PC-3 (cell line): ENCODE results near the gene NLRP3. TPM values are rescaled to one million over a fixed set of nuclear protein-coding genes. Genes with fewer than 3 reads are reported as not detected.

ENCODE experiments used
- ATAC-seq: fragments of 200-7000 bp; cut with Tn5 transposase; 2 replicates; pipeline ENCODE4 v1.9.1; 2020; ENCODE audit warnings: mild to moderate bottlenecking, moderate library complexity
- BruUV-seq: library from RNA; stranded (reverse); fragments of 400-500 nt; replicated peaks from 2 replicates; lab custom pipeline; 2021; lab: Mats Ljungman, UMichigan
- CTCF ChIA-PET: fragments of 300-600 bp; sonication (Branson Sonifier 250); formaldehyde crosslinking; loops from one replicate; lab custom pipeline; 2022; ENCODE audit warnings: antibody characterized with exemption; lab: Charles Lee
- POLR2A ChIA-PET: fragments of 300-600 bp; sonication (Branson Sonifier 250); formaldehyde crosslinking; loops from one replicate; lab custom pipeline; 2022; ENCODE audit warnings: antibody characterized with exemption; ENCODE audit not compliant: unreplicated experiment; lab: Charles Lee
- DNase-seq: peaks from one replicate; pipeline ENCODE4 v3.0.0-alpha.2; 2015
- H2AFZ ChIP-seq: fragments of 300-600 bp; sonication (generic); 2 replicates; pipeline ENCODE4 v1.6.0; 2016; ENCODE audit warnings: antibody characterized with exemption, low read length
- H3F3A ChIP-seq: fragments of 300-600 bp; sonication (generic); one replicate; pipeline ENCODE4 v1.6.0; 2017; ENCODE audit warnings: antibody characterized with exemption, low read length, control low read depth, mild to moderate bottlenecking; ENCODE audit not compliant: unreplicated experiment
- H3K27ac ChIP-seq: fragments of 300-600 bp; sonication (generic); 2 replicates; pipeline ENCODE4 v1.5.1; 2016; ENCODE audit warnings: mild to moderate bottlenecking, low read length
- H3K27me3 ChIP-seq: fragments of 300-600 bp; sonication (generic); 2 replicates; pipeline ENCODE4 v1.6.1; 2016; ENCODE audit warnings: low read length, mixed read lengths
- H3K36me3 ChIP-seq: fragments of 300-600 bp; sonication (generic); 2 replicates; pipeline ENCODE4 v1.6.1; 2016; ENCODE audit warnings: low read depth, mixed run types, low read length, mixed read lengths
- H3K4me1 ChIP-seq: fragments of 300-600 bp; sonication (generic); 2 replicates; pipeline ENCODE4 v1.5.1; 2016; ENCODE audit warnings: low read length; ENCODE audit not compliant: insufficient read depth
- H3K4me2 ChIP-seq: fragments of 300-600 bp; sonication (generic); 2 replicates; pipeline ENCODE4 v1.6.0; 2016; ENCODE audit warnings: low read length
- H3K4me3 ChIP-seq: fragments of 300-600 bp; sonication (generic); 2 replicates; pipeline ENCODE4 v1.5.1; 2016; ENCODE audit warnings: mild to moderate bottlenecking, low read length, mixed read lengths
- H3K79me2 ChIP-seq: fragments of 300-600 bp; sonication (generic); 2 replicates; pipeline ENCODE4 v1.6.1; 2017; ENCODE audit warnings: low read length, mixed read lengths
- H3K9ac ChIP-seq: fragments of 300-600 bp; sonication (generic); 2 replicates; pipeline ENCODE4 v1.6.0; 2016; ENCODE audit warnings: mild to moderate bottlenecking, low read length
- H3K9me2 ChIP-seq: fragments of 300-600 bp; sonication (generic); replicated peaks from 2 replicates; pipeline ENCODE4 v1.6.1; 2016; ENCODE audit warnings: mixed run types, low read length, mixed read lengths
- H3K9me3 ChIP-seq: fragments of 300-600 bp; sonication (generic); 2 replicates; pipeline ENCODE4 v1.6.1; 2016; ENCODE audit warnings: low read length, mixed read lengths
- H4K20me1 ChIP-seq: fragments of 300-600 bp; sonication (generic); 2 replicates; pipeline ENCODE4 v1.6.1; 2016; ENCODE audit warnings: low read length, mixed read lengths
- EZH2 ChIP-seq: fragments of 300-600 bp; sonication (generic); IDR thresholded peaks from one replicate; pipeline ENCODE4 v1.6.1; 2017; ENCODE audit warnings: antibody characterized with exemption, mild to moderate bottlenecking, low read length; ENCODE audit not compliant: unreplicated experiment
- EZH2phosphoT487 ChIP-seq: fragments of 300-600 bp; sonication (generic); IDR thresholded peaks from 2 replicates; pipeline ENCODE4 v1.6.1; 2018; ENCODE audit warnings: mild to moderate bottlenecking, antibody characterized with exemption, low read length, borderline replicate concordance
- intact Hi-C: fragments of 100-400 bp; cut with micrococcal nuclease; formaldehyde crosslinking; loops from 2 replicates; pipeline ENCODE4 v1.9.0; 2023
- total RNA-seq: library from RNA; depleted of rRNA; stranded (reverse); fragments of >200 nt; gene quantifications from 2 replicates; pipeline ENCODE4 v1.2.3, GENCODE V29; 2014
- TF ChIP-seq, protein P1 (sequence below): fragments of 300-600 bp; sonication (generic); conservative IDR thresholded peaks from 2 replicates; pipeline ENCODE4 v1.5.1; 2017; ENCODE audit warnings: antibody characterized with exemption, low read depth, mild to moderate bottlenecking, low read length

NLRP3 gene
- total RNA-seq, 1 experiment from 2014 or later, result 0.40 TPM

DNA sequence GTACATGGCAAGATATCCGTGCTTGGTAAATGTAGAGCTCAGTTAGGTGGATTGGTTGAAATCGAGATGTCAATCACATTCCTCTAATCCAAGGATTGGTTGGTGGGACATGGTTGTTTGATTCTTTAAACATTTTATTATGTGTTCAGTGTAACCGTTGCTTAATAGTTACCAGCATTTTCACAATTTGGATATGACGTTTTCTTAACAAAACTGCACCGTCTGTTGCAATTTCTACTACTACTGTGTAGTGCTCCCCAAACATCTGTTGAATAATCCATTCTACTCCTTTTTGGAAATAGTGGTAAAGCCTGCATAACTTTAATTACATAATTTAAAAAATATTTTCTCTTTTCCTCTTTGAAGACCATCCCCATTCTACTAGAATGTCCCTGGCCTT, 25.6 kb downstream of the NLRP3 start:
- Histone ChIP-seq H3F3A (no peaks in the 10 kb centered on the region), H3K27me3 (peaks cover 16% of the 10 kb centered on the region; the same call in 1 of the 2 replicates), H3K9me2 (no peaks in the 10 kb centered on the region), H2AFZ (no peak overlapping the region), H3K4me2 (no peak overlapping the region), H3K4me1 (no peaks in the 10 kb centered on the region), H4K20me1 (no peaks in the 10 kb centered on the region), H3K36me3 (no peaks in the 10 kb centered on the region), H3K9me3 (no peaks in the 10 kb centered on the region), H3K27ac (no peak overlapping the region), H3K9ac (no peak overlapping the region), H3K4me3 (no peak overlapping the region), H3K79me2 (no peaks in the 10 kb centered on the region)
- intact Hi-C loops, result no loop called here
- BruUV-seq, result no TSS peak
- DNase-seq, result no peak
- ATAC-seq, result no peak
- CTCF ChIA-PET, result no interaction called here
- POLR2A ChIA-PET, result no interaction called here
- no peak for TF ChIP-seq EZH2
- TF ChIP-seq EZH2phosphoT487, result no peak
- TF ChIP-seq, protein P1, sequence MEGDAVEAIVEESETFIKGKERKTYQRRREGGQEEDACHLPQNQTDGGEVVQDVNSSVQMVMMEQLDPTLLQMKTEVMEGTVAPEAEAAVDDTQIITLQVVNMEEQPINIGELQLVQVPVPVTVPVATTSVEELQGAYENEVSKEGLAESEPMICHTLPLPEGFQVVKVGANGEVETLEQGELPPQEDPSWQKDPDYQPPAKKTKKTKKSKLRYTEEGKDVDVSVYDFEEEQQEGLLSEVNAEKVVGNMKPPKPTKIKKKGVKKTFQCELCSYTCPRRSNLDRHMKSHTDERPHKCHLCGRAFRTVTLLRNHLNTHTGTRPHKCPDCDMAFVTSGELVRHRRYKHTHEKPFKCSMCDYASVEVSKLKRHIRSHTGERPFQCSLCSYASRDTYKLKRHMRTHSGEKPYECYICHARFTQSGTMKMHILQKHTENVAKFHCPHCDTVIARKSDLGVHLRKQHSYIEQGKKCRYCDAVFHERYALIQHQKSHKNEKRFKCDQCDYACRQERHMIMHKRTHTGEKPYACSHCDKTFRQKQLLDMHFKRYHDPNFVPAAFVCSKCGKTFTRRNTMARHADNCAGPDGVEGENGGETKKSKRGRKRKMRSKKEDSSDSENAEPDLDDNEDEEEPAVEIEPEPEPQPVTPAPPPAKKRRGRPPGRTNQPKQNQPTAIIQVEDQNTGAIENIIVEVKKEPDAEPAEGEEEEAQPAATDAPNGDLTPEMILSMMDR, result no peak

GRCh38 chr1:247442164-247442563, 26.2 kb downstream of the NLRP3 start:
- POLR2A ChIA-PET, result no interaction called here
- Histone ChIP-seq H4K20me1 (no peaks in the 10 kb centered on the region), H3F3A (no peaks in the 10 kb centered on the region), H3K27me3 (peaks cover 12% of the 10 kb centered on the region; the same call in 1 of the 2 replicates), H3K9me3 (no peaks in the 10 kb centered on the region), H3K27ac (no peak overlapping the region), H3K4me3 (no peak overlapping the region), H3K4me1 (no peaks in the 10 kb centered on the region), H3K4me2 (no peak overlapping the region), H3K9ac (no peak overlapping the region), H2AFZ (no peak overlapping the region), H3K36me3 (no peaks in the 10 kb centered on the region), H3K9me2 (no peaks in the 10 kb centered on the region), H3K79me2 (no peaks in the 10 kb centered on the region)
- CTCF ChIA-PET, result no interaction called here
- TF ChIP-seq, protein P1, result no peak
- no peak for TF ChIP-seq EZH2
- TF ChIP-seq EZH2phosphoT487, result no peak
- intact Hi-C loops, result no loop called here
- no peak for ATAC-seq
- BruUV-seq, result no TSS peak
- no peak for DNase-seq

DNA sequence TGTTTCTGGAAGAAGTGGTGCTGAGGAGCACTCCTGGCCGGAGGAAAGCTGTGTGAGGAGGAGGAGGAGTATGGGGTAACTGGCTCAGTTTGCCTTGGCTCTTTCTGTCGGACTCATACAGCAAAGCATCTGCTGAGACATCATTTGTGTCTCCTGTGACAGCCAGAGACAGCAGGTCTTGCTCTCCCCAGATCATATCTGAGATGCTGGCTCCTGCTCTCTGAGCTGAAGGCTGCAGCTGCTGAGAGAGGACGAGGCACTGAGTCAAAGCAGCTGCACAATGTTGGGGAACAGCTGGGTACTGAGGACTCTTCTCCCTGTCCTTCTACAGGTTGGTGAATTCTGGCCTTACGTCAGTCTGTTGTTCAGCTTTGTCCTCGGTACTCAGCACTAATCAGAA, 27.7 kb downstream of the NLRP3 start:
- DNase-seq (no peak), ATAC-seq (no peak)
- peaks cover 8% of the 10 kb centered on the region; the same call in 1 of the 2 replicates for H3K27me3 ChIP-seq
- no peak overlapping the region for H2AFZ ChIP-seq
- no peak overlapping the region for H3K4me3 ChIP-seq
- H3K9ac ChIP-seq, result no peak overlapping the region
- intact Hi-C loops, result no loop called here
- no peaks in the 10 kb centered on the region for H3K79me2 ChIP-seq
- H3K36me3 ChIP-seq, result no peaks in the 10 kb centered on the region
- H3K9me2 ChIP-seq, result no peaks in the 10 kb centered on the region
- H3K9me3 ChIP-seq, result no peaks in the 10 kb centered on the region
- ChIA-PET POLR2A (no interaction called here), CTCF (no interaction called here)
- H3K4me2 ChIP-seq, result no peak overlapping the region
- no peak overlapping the region for H3K27ac ChIP-seq
- no TSS peak for BruUV-seq
- TF ChIP-seq, protein P1, result no peak
- TF ChIP-seq EZH2 (no peak), EZH2phosphoT487 (no peak)
- no peaks in the 10 kb centered on the region for H4K20me1 ChIP-seq
- H3F3A ChIP-seq, result no peaks in the 10 kb centered on the region
- peaks cover 6% of the 10 kb centered on the region; the same call in 1 of the 2 replicates for H3K4me1 ChIP-seq
